IMR-90 (cell line): Measurements from ENCODE around the gene TGFBRAP1. TPM values are rescaled to one million over a fixed set of nuclear protein-coding genes. Genes with fewer than 3 reads are reported as not detected.

Experiments
- ATAC-seq: fragments of 200-7000 bp; cut with Tn5 transposase; 2 replicates; pipeline ENCODE4 v1.9.1; 2020; ENCODE audit warnings: low read depth, mild to moderate bottlenecking, moderate library complexity
- BruUV-seq: library from RNA; stranded (reverse); fragments of 400-500 nt; replicated peaks from 2 replicates; lab custom pipeline; 2021; lab: Mats Ljungman, UMichigan
- CTCF ChIA-PET: fragments of 300-600 bp; formaldehyde crosslinking; extraction: SDS; loops from one replicate; lab custom pipeline; 2021; ENCODE audit warnings: antibody characterized with exemption; lab: Yijun Ruan, JAX
- POLR2A ChIA-PET: fragments of 300-600 bp; sonication (Branson Sonifier 250); formaldehyde crosslinking; loops from one replicate; lab custom pipeline; 2022; ENCODE audit warnings: antibody characterized with exemption; ENCODE audit not compliant: unreplicated experiment; lab: Charles Lee
- DNase-seq: peaks from one replicate; pipeline ENCODE4 v3.0.0; 2013
- H2AFZ ChIP-seq: replicated peaks from 2 replicates; pipeline ENCODE3; 2013; ENCODE audit warnings: low read length, mild to moderate bottlenecking; ENCODE audit not compliant: poor library complexity
- H2AK5ac ChIP-seq: 2 replicates; pipeline ENCODE4 v1.6.1; 2013; ENCODE audit warnings: low read depth, low read length, inconsistent platforms
- H2AK9ac ChIP-seq: replicated peaks from 2 replicates; pipeline ENCODE3; 2013; ENCODE audit warnings: mild to moderate bottlenecking, low read depth, low read length, moderate library complexity; ENCODE audit not compliant: poor library complexity
- H2BK120ac ChIP-seq: 2 replicates; pipeline ENCODE4 v1.6.1; 2013; ENCODE audit warnings: low read depth, low read length, inconsistent platforms
- H2BK15ac ChIP-seq: 3 replicates; pipeline ENCODE4 v1.6.1; 2013; ENCODE audit warnings: low read depth, low read length, inconsistent platforms
- H2BK20ac ChIP-seq: 2 replicates; pipeline ENCODE4 v1.6.1; 2013; ENCODE audit warnings: low read depth, mild to moderate bottlenecking, inconsistent platforms, low read length, moderate library complexity
- H2BK5ac ChIP-seq: 2 replicates; pipeline ENCODE4 v1.6.1; 2013; ENCODE audit warnings: mild to moderate bottlenecking, low read depth, low read length, inconsistent platforms; ENCODE audit not compliant: poor library complexity, severe bottlenecking
- H3K14ac ChIP-seq: replicated peaks from 2 replicates; pipeline ENCODE4 v1.6.1; 2013; ENCODE audit warnings: low read depth, low read length, inconsistent platforms
- H3K18ac ChIP-seq: 2 replicates; pipeline ENCODE4 v1.6.1; 2013; ENCODE audit warnings: low read depth, low read length, control low read depth
- H3K23ac ChIP-seq: 2 replicates; pipeline ENCODE4 v1.6.1; 2013; ENCODE audit warnings: low read depth, low read length, inconsistent platforms
- H3K27ac ChIP-seq: 2 replicates; pipeline ENCODE4 v1.5.1; 2013; ENCODE audit warnings: mild to moderate bottlenecking, control low read depth, low read length; ENCODE audit not compliant: insufficient read depth
- H3K27me3 ChIP-seq: 2 replicates; pipeline ENCODE4 v1.6.1; 2013; ENCODE audit warnings: low read length; ENCODE audit not compliant: control insufficient read depth, insufficient read depth
- H3K36me3 ChIP-seq: 2 replicates; pipeline ENCODE4 v1.6.1; 2013; ENCODE audit warnings: low read length, mixed read lengths; ENCODE audit not compliant: control insufficient read depth, insufficient read depth
- H3K4ac ChIP-seq: 2 replicates; pipeline ENCODE4 v1.6.1; 2013; ENCODE audit warnings: low read depth, low read length, inconsistent platforms
- H3K4me1 ChIP-seq: 2 replicates; pipeline ENCODE4 v1.6.1; 2013; ENCODE audit warnings: low read length, mixed read lengths; ENCODE audit not compliant: control insufficient read depth, insufficient read depth
- H3K4me2 ChIP-seq: 2 replicates; pipeline ENCODE4 v1.6.1; 2013; ENCODE audit warnings: low read depth, mild to moderate bottlenecking, control low read depth, low read length, moderate library complexity
- H3K4me3 ChIP-seq: 2 replicates; pipeline ENCODE4 v1.5.1; 2013; ENCODE audit warnings: low read depth, mild to moderate bottlenecking, control low read depth, low read length, moderate library complexity; ENCODE audit not compliant: insufficient read depth
- H3K56ac ChIP-seq: 2 replicates; pipeline ENCODE4 v1.6.1; 2013; ENCODE audit warnings: low read length, inconsistent platforms; ENCODE audit not compliant: insufficient read depth; ENCODE audit errors: extremely low read depth
- H3K79me1 ChIP-seq, 2 experiments: 2 replicates each; pipeline ENCODE4 v1.6.1; 2013; ENCODE audit warnings: low read length in 2 of 2, inconsistent platforms in 1 of 2, low read depth in 1 of 2
- H3K9ac ChIP-seq: 2 replicates; pipeline ENCODE4 v1.6.1; 2013; ENCODE audit warnings: low read depth, low read length, control low read depth
- H3K9me1 ChIP-seq: 2 replicates; pipeline ENCODE4 v1.6.1; 2013; ENCODE audit warnings: low read length, inconsistent platforms; ENCODE audit not compliant: insufficient read depth
- H3K9me3 ChIP-seq: 2 replicates; pipeline ENCODE4 v1.6.1; 2013; ENCODE audit warnings: low read length; ENCODE audit not compliant: control insufficient read depth, insufficient read depth
- H4K20me1 ChIP-seq: 2 replicates; pipeline ENCODE4 v1.6.1; 2013; ENCODE audit warnings: low read length, inconsistent platforms; ENCODE audit not compliant: insufficient read depth
- H4K5ac ChIP-seq: 2 replicates; pipeline ENCODE4 v1.6.1; 2013; ENCODE audit warnings: mild to moderate bottlenecking, low read depth, low read length, control low read depth
- H4K8ac ChIP-seq, 2 experiments: 2 replicates each; pipeline ENCODE4 v1.6.1; 2013; ENCODE audit warnings: low read depth in 2 of 2, low read length in 2 of 2, control low read depth in 1 of 2, inconsistent platforms in 1 of 2
- H4K91ac ChIP-seq: 2 replicates; pipeline ENCODE4 v1.6.1; 2013; ENCODE audit warnings: low read depth, low read length, inconsistent platforms; ENCODE audit not compliant: insufficient read depth
- BHLHE40 ChIP-seq: fragments of 150-350 bp; IDR thresholded peaks from 2 replicates; pipeline ENCODE4 v1.6.1; 2016; ENCODE audit warnings: mild to moderate bottlenecking, low read depth, low read length
- CEBPB ChIP-seq: IDR thresholded peaks from 2 replicates; pipeline ENCODE4 v1.6.1; 2012; ENCODE audit warnings: low read depth, low read length, improper control_type of control experiment
- FOS ChIP-seq: fragments of 150-350 bp; IDR thresholded peaks from 2 replicates; pipeline ENCODE4 v1.6.1; 2016; ENCODE audit warnings: low read depth, low read length
- MXI1 ChIP-seq: IDR thresholded peaks from 2 replicates; pipeline ENCODE4 v1.6.1; 2012; ENCODE audit warnings: low read depth, mild to moderate bottlenecking, low read length, moderate library complexity, borderline replicate concordance
- WGBS, 2 experiments: methylation state at CpG; one replicate each; pipeline versions ENCODE4 v1.1.5 to v1.1.7; 2013; ENCODE audit warnings: missing lambda C conversion rate in 2 of 2; ENCODE audit not compliant: insufficient read length in 1 of 2; ENCODE audit errors: extremely low coverage in 2 of 2; 5-methylcytosine and 5-hydroxymethylcytosine counted together
- dilution Hi-C: fragments of 300-500 bp; cut with HindIII; formaldehyde crosslinking; loops from one replicate; pipeline ENCODE4 v1.14.3; 2018; ENCODE audit warnings: low sequenced_read_pairs; ENCODE audit not compliant: unreplicated experiment
- in situ Hi-C: fragments of 300-500 bp; cut with MboI; formaldehyde crosslinking; loops from 3 replicates; pipeline ENCODE4 v1.14.3; 2019; ENCODE audit warnings: low sequenced_read_pairs, inconsistent platforms, mixed read lengths
- intact Hi-C: fragments of 100-400 bp; cut with micrococcal nuclease; formaldehyde crosslinking; loops from 2 replicates; pipeline ENCODE4 v1.10.0; 2022
- polyA plus RNA-seq, 3 experiments: library from polyadenylated mRNA; depleted of rRNA; stranded (reverse); fragments of >200 nt; gene quantifications; 2 replicates each; pipeline ENCODE4 v1.2.3, GENCODE V29; 2012; ENCODE audit warnings: low replicate concordance in 1 of 3
- total RNA-seq: library from RNA; depleted of rRNA; stranded (reverse); fragments of >200 nt; gene quantifications from 2 replicates; pipeline ENCODE4 v1.2.3, GENCODE V29; 2012
- TF ChIP-seq, protein P1 (sequence below): fragments of 150-350 bp; IDR thresholded peaks from 2 replicates; pipeline ENCODE4 v1.6.1; 2016; ENCODE audit warnings: low read depth, mild to moderate bottlenecking, low read length, moderate library complexity, borderline replicate concordance
- TF ChIP-seq, protein P2 (sequence below): fragments of 150-350 bp; IDR thresholded peaks from 2 replicates; pipeline ENCODE4 v1.6.1; 2017; ENCODE audit warnings: mild to moderate bottlenecking, antibody characterized with exemption, low read length, low read depth

Gene TGFBRAP1
- total and polyA plus RNA-seq, 2 of the 4 experiments (the other 2 are of a cell fraction), result 7.2 to 10.4 TPM

DNA sequence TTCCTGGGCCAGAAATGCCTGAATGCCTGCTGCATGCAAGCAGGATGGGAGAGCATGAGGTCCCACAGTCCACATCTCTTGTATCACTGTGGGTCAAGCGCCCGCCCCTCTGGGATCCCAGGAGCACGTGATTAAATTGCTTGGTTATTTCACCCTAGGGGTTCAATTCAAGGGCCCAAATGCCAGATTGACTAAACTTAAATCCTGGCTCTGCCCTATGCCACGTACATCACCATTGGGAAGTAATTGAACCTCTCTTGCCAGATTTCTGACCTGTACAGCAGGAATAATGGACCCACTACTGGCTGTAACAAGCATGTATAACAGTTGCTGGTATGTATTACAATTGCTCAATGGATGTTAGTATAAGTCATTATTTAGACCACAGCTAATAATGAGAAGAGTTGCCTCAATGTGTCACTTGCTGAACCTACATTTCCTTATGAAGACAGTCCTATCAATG, 49.4 kb upstream of the TGFBRAP1 start:
- H2BK5ac ChIP-seq, result peak overlapping the region; percentile 97
- H2BK15ac ChIP-seq, result no peak overlapping the region
- in situ Hi-C loops (no loop called here), intact Hi-C loops (no loop called here), dilution Hi-C loops (no loop called here)
- H4K8ac ChIP-seq, result peak overlapping the region; percentile 16 to 60; a peak in 2 of 4 replicates
- H3K23ac ChIP-seq, result peak overlapping the region; percentile 78; the same call in 1 of the 2 replicates
- H2BK20ac ChIP-seq, result no peak overlapping the region
- no peak overlapping the region for H2AK9ac ChIP-seq
- peaks cover 78% of the 10 kb centered on the region for H3K36me3 ChIP-seq
- H4K91ac ChIP-seq, result 0 out of 2 replicates have a peak overlapping the region, but pooled peaks have one; percentile 19
- peaks cover 49% of the 10 kb centered on the region for H4K20me1 ChIP-seq
- H4K5ac ChIP-seq, result peak overlapping the region; percentile 58
- H3K79me1 ChIP-seq, result peaks cover 31 to 92% of the 10 kb centered on the region in 2 experiments
- TF ChIP-seq MXI1 (no peak), FOS (no peak), CEBPB (peak; percentile 56), BHLHE40 (no peak)
- TF ChIP-seq, protein P1, sequence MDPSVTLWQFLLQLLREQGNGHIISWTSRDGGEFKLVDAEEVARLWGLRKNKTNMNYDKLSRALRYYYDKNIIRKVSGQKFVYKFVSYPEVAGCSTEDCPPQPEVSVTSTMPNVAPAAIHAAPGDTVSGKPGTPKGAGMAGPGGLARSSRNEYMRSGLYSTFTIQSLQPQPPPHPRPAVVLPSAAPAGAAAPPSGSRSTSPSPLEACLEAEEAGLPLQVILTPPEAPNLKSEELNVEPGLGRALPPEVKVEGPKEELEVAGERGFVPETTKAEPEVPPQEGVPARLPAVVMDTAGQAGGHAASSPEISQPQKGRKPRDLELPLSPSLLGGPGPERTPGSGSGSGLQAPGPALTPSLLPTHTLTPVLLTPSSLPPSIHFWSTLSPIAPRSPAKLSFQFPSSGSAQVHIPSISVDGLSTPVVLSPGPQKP, result no peak
- TF ChIP-seq, protein P2, sequence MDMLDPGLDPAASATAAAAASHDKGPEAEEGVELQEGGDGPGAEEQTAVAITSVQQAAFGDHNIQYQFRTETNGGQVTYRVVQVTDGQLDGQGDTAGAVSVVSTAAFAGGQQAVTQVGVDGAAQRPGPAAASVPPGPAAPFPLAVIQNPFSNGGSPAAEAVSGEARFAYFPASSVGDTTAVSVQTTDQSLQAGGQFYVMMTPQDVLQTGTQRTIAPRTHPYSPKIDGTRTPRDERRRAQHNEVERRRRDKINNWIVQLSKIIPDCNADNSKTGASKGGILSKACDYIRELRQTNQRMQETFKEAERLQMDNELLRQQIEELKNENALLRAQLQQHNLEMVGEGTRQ, result no peak
- H2AFZ ChIP-seq, result no peak overlapping the region
- peaks cover 58% of the 10 kb centered on the region for H3K4me1 ChIP-seq
- H3K9me3 ChIP-seq, result no peaks in the 10 kb centered on the region
- H3K27ac ChIP-seq, result peak overlapping the region; percentile 75
- no peak overlapping the region for H3K56ac ChIP-seq
- H3K18ac ChIP-seq, result peak overlapping the region; percentile 57
- no peak overlapping the region for H3K4me3 ChIP-seq
- no peak overlapping the region for H3K4me2 ChIP-seq
- ChIA-PET CTCF (no interaction called here), POLR2A (no interaction called here)
- no peak overlapping the region for H3K9ac ChIP-seq
- DNase-seq, result no peak
- H2AK5ac ChIP-seq, result 0 out of 2 replicates have a peak overlapping the region, but pooled peaks have one; percentile 22
- peak overlapping the region; percentile 28; the same call in 1 of the 2 replicates for H3K14ac ChIP-seq
- H3K9me1 ChIP-seq, result peaks cover 50% of the 10 kb centered on the region
- no TSS peak for BruUV-seq
- H3K27me3 ChIP-seq, result no peaks in the 10 kb centered on the region
- peak overlapping the region; percentile 45 for H2BK120ac ChIP-seq
- H3K4ac ChIP-seq, result peak overlapping the region; percentile 6; the same call in 1 of the 2 replicates
- ATAC-seq, result no peak
- WGBS, 2 experiments, result 100% methylated on average over 1 of the region's 4 CpGs; no CpG with 5 or more reads in 1 of the 2 experiments
